ENCODE measurements around the gene TGFBR1.

DNA sequence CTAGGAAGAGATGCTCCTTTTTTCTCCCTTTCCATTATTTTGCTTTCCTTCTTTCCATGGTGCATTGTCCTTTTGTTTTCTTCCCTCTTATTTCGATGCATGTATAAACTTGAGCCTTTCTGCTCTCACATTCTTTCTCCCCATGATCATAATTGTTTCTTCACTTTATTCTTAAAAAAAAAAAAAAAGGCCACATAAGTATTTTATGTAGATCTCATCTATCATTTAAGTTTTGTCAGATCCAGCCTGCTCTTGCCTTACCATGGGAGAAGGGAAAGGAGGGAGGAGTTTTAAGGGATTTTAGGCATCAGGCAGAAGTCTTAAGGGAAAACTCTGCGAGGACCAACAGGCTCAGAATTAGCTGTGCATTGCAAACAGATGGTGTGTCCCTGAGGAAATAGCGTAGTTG is 11.1 kb downstream of the TGFBR1 start:
- no peak for TF ChIP-seq CTCF (IDR thresholded peaks at IDR 0.05)
- TF ChIP-seq POLR2A (IDR thresholded peaks at IDR 0.05), result no peak
